Measurements from ENCODE around the gene ZNRF3. TPM values are rescaled to one million over a fixed set of nuclear protein-coding genes. Genes with fewer than 3 reads are reported as not detected.

Gene ZNRF3
- total and polyA plus RNA-seq, 8 donors: 2.4 to 6.8 (median 3.9) TPM

- TF ChIP-seq, protein P1, sequence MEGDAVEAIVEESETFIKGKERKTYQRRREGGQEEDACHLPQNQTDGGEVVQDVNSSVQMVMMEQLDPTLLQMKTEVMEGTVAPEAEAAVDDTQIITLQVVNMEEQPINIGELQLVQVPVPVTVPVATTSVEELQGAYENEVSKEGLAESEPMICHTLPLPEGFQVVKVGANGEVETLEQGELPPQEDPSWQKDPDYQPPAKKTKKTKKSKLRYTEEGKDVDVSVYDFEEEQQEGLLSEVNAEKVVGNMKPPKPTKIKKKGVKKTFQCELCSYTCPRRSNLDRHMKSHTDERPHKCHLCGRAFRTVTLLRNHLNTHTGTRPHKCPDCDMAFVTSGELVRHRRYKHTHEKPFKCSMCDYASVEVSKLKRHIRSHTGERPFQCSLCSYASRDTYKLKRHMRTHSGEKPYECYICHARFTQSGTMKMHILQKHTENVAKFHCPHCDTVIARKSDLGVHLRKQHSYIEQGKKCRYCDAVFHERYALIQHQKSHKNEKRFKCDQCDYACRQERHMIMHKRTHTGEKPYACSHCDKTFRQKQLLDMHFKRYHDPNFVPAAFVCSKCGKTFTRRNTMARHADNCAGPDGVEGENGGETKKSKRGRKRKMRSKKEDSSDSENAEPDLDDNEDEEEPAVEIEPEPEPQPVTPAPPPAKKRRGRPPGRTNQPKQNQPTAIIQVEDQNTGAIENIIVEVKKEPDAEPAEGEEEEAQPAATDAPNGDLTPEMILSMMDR (IDR thresholded peaks at IDR 0.05): no peak
- ATAC-seq (no peak), DNase-seq (no peak), FAIRE-seq (no peak)
- no peaks in the 10 kb centered on the region for H3K27me3 ChIP-seq
- H3K27ac ChIP-seq: no peak overlapping the region
- no peaks in the 10 kb centered on the region for H3K9me3 ChIP-seq
- peaks cover 0 to 3% (median 1%) of the 10 kb centered on the region in 3 donors for H3K36me3 ChIP-seq
- H3K4me3 ChIP-seq: no peak overlapping the region
- H3K4me1 ChIP-seq: no peaks in the 10 kb centered on the region
- WGBS, 2 donors: 78 to 85% methylated on average over 14 of the region's 14 CpGs
- intact Hi-C loops (cut with DNase I): loop anchor here in 1 of 3 donors (10.0 kb wide), 1 partner anchor 89 kb away; no protein-coding TSS in a partner anchor
Measured at GRCh38 chr22:29055192-29055830, 171.9 kb downstream of the ZNRF3 start.

DNA sequence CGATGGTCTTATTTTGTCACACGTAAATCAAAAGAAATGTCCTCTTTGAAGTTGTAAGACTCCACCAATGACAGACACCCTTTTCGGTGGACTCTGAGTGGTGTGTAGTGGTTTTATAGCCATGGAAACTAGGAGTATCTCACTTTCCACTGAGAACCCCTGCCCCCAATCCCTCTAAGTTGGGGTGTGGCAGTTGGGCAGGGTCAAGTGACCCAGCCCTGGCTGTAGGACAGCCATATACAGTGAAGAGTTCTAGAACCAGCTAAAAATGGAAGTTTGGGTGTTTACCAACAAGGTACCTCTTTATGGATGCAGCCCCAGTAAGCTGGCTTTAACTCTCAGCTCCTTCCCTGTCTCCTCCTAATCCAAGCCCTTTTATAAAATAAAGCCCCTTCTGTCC, 173.1 kb downstream of the ZNRF3 start:
- DNase-seq (no peak), FAIRE-seq (no peak), ATAC-seq (no peak)
- Histone ChIP-seq H3K9me3 (no peaks in the 10 kb centered on the region), H3K36me3 (no peaks in the 10 kb centered on the region), H3K27me3 (no peaks in the 10 kb centered on the region), H3K4me1 (no peaks in the 10 kb centered on the region), H3K4me3 (no peak overlapping the region), H3K27ac (no peak overlapping the region)
- TF ChIP-seq, protein P1 (IDR thresholded peaks at IDR 0.05): no peak
- intact Hi-C loops (cut with DNase I): loop anchor here in 1 of 3 donors (10.0 kb wide), 1 partner anchor 88 kb away; no protein-coding TSS in a partner anchor
- 97 to 100% methylated on average over 3 of the region's 3 CpGs for WGBS, 2 donors

GRCh38 chr22:29060251-29060869, 177.0 kb downstream of the ZNRF3 start:
- FAIRE-seq (no peak), ATAC-seq (no peak), DNase-seq (no peak)
- Histone ChIP-seq H3K36me3 (no peaks in the 10 kb centered on the region), H3K27ac (no peak overlapping the region), H3K9me3 (no peaks in the 10 kb centered on the region), H3K4me3 (no peak overlapping the region), H3K4me1 (no peaks in the 10 kb centered on the region), H3K27me3 (no peaks in the 10 kb centered on the region)
- intact Hi-C loops (cut with DNase I): no loop called here
- WGBS, 2 donors: 82 to 87% methylated on average over 12 of the region's 12 CpGs
- TF ChIP-seq, protein P1 (IDR thresholded peaks at IDR 0.05): no peak

- TF ChIP-seq, protein P1 (IDR thresholded peaks at IDR 0.05): no peak
- intact Hi-C loops (cut with DNase I): no loop called here
- DNase-seq: no peak
- no peak for ATAC-seq
- no peak for FAIRE-seq
- WGBS, 2 donors: 75 to 91% methylated on average over 7 of the region's 7 CpGs
- H3K27ac ChIP-seq: no peak overlapping the region
- H3K9me3 ChIP-seq: no peaks in the 10 kb centered on the region
- H3K36me3 ChIP-seq: no peaks in the 10 kb centered on the region
- H3K27me3 ChIP-seq: no peaks in the 10 kb centered on the region
- H3K4me1 ChIP-seq: no peaks in the 10 kb centered on the region
- H3K4me3 ChIP-seq: no peak overlapping the region
Measured at GRCh38 chr22:29060931-29061330, 177.6 kb downstream of the ZNRF3 start.

DNA sequence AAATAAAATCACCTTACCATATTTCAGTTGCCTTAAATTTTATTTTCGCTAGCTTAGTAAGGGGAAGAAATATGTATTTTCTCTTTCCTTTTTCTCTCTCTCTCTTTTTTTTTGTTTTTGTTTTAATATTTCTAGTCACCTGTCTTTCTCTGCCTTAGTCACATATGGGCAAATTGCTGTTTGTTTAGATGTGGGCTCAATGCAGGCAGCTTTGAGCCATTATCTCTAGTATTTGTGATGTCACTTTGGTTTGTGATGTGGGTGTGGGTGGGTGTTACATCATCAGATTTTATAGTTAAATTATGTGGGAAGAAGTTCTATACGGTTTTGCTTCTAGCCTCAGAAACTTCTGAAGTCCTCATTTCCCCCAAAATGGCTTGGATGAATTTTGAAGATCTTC, 178.4 kb downstream of the ZNRF3 start, which contains the start of gene C22orf31:
Gene C22orf31 (minus strand): TSS at position 59 of the 400 bp plus-strand sequence. CDS start 39 bp downstream, at position 20.
- Histone ChIP-seq H3K36me3 (no peaks in the 10 kb centered on the region), H3K27ac (no peak within 1 kb of the TSS), H3K4me1 (no peaks in the 10 kb centered on the region), H3K9me3 (no peaks in the 10 kb centered on the region), H3K4me3 (no peak within 1 kb of the TSS), H3K27me3 (no peaks in the 10 kb centered on the region)
- WGBS, 2 donors: 66 to 74% methylated on average over 2 of the region's 2 CpGs
- intact Hi-C loops (cut with DNase I): no loop called here
- FAIRE-seq (no peak), DNase-seq (no peak), ATAC-seq (no peak)
- TF ChIP-seq, protein P1 (IDR thresholded peaks at IDR 0.05): no peak
